ENCODE data around the gene AUTS2. TPM values are rescaled to one million over a fixed set of nuclear protein-coding genes. Genes with fewer than 3 reads are reported as not detected.

The AUTS2 gene
- total RNA-seq, 1 donor from 2014 or later = 0.20 TPM

DNA sequence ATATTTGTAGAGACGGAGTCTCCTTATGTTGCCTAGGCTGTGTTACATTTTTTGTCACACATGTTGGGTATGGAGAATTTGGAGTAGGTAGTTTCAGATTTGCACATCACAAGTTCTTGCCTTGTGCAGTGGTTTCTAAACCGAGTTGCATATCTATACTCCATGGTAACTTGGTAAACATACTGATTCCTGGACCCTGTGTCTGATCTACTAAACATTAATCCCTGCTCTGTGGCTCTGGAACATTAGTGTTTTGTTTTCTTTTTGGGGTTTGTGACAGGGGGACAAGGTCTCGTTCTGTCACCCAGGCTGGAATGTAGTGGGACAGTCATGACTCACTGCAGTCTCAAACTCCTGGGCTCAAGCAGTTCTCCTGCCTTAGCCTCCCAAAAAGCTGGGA, 24.7 kb downstream of the AUTS2 start:
- DNase-seq (ENCODE audit: low read depth, low spot score) = no peak

GRCh38 chr7:69624435-69625230, 26.4 kb downstream of the AUTS2 start:
- no peak for DNase-seq (ENCODE audit: low read depth, low spot score)

GRCh38 chr7:69625238-69625637, 27.0 kb downstream of the AUTS2 start:
- no peak for DNase-seq (ENCODE audit: low read depth, low spot score)

GRCh38 chr7:69625798-69626197, 27.5 kb downstream of the AUTS2 start:
- no peak for DNase-seq (ENCODE audit: low read depth, low spot score)

- DNase-seq (ENCODE audit: low read depth, low spot score) = no peak
These were observed 32.0 kb downstream of the AUTS2 start for GRCh38 chr7:69630292-69630691.

DNA sequence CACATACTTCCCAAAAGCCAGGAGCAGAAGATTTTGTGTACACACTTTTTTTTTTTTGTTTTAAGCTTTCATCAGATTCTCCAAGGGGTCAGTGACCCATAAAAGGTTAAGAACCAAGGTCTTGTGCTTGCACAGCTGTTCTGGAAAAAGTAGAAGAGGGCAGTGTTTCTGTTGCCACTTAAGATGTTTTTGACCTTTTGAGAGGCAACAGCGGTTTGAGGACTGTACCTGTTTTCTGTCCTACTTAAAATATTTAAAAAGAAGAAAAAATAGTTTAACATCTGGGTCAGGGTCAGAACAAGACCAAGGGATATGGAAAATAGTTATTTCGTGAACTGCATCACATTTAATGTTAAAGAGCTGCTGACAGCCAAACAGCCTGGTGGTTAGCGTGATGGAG, 32.9 kb downstream of the AUTS2 start:
- no peak for DNase-seq (ENCODE audit: low read depth, low spot score)

DNA sequence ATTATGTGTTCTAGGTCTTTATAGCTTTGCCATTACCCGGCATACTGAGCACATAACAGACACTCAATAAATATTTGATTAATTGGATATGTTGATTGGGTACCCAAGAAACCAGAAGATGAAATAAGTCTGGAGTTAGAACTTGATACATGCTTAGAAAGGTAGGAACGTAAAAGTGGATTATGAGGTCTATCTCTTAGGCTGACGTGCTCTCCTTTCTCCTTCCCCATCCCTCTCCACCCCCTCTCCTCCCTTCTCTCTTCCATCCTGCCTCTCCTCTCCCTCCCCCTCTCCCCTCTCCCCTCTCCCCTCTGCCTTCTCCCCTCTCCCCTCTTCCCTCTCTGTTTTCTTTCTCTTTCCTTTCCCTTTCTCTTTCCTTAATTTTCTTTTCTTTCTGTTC, 34.0 kb downstream of the AUTS2 start:
- no peak for DNase-seq (ENCODE audit: low read depth, low spot score)

GRCh38 chr7:69633122-69633831, 35.0 kb downstream of the AUTS2 start:
- no peak for DNase-seq (ENCODE audit: low read depth, low spot score)

DNA sequence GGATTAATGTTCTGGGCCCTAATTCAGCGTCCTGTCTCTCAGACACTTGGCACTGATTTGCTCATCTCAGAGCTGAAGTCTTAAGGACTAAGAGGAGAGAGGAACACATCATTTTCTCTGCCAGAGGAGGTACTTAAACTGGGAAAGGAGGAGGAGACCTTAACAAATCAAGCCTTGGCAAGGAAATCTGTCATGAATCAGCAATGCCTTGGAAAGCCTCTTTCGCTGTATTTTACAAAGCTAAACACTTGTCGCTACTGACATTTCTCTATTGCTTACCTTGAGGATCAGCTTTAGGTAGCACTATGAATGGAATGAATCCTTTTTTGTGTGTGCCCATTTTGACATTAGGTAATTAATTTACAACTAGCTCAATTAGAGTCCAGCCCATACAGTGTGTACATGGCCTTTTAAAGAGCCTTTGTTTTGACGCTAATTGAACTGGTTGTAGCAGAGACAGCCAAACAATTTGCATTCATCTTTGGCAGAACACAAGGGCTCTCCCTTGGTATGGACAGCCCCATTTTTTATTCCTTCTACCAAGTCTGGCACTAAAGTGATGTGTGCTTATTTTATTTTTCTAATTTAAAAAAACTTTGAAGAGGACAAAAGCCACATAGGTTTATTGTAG, 37.4 kb downstream of the AUTS2 start:
- no peak for DNase-seq (ENCODE audit: low read depth, low spot score)

DNA sequence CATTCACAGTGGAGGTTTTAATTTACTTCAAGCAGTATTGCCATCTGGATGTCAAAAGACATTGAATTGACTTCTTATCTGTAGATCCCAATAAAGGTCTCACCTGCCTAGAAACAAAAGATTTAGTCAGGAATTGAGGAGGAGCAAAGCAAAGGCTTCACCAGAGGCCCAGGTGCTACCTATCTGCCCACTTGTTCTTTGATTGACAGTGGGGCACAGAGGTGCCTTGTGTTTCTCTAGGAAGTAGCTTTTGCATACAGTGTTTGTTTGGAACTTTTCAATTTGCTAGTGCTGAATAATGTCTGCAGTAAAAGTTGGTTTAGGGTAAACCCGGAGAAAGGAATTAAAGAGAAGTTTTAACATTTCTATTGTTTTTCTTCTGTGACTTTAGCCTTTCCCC, 40.4 kb downstream of the AUTS2 start:
- no peak for DNase-seq (ENCODE audit: low read depth, low spot score)

DNA sequence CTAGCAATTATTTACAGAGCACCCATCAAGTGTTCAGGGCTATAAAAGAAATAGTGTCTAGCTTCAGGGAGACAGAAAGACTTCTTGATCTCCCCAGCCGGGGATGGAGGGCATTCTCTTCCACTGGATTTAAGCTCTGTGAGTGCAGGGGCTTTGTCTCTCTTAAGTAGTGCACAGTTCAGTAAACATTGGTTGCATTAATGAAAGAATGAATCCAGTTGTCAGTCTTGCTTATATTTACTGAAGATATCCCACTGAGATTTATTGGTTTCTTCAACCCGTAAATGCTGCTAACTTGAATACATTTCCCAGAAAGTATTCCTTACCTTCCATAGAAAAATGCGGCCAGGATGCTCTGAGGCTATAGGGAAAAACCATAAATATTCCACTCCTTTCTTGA, 41.9 kb downstream of the AUTS2 start:
- no peak for DNase-seq (ENCODE audit: low read depth, low spot score)

- DNase-seq (ENCODE audit: low read depth, low spot score) = no peak
These were observed 42.8 kb downstream of the AUTS2 start for GRCh38 chr7:69640925-69641594.

- no peak for DNase-seq (ENCODE audit: low read depth, low spot score)
These were observed 45.0 kb downstream of the AUTS2 start for GRCh38 chr7:69643265-69643664.

GRCh38 chr7:69643708-69644445, 45.6 kb downstream of the AUTS2 start:
- DNase-seq (ENCODE audit: low read depth, low spot score) = no peak

DNA sequence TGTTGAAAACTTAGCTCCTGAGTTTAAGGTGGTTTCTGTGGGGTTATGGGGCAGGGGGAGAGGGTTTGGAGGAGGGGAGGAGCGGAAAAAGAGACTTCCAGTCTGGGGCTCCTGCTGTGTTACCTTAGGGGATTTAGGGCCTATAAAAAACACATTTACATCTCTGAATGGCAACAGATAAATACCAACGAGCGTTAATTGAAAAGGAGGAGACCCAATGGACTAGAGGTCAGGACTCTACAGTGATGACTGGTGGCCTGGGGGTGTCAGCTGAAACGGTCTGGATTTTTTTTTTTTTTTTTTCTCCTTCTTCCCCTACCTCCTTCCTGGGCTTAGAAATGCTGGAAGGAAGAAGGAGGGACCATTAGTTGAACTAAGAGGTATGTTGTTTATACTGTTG, 47.4 kb downstream of the AUTS2 start:
- no peak for DNase-seq (ENCODE audit: low read depth, low spot score)

- no peak for DNase-seq (ENCODE audit: low read depth, low spot score)
These were observed 52.9 kb downstream of the AUTS2 start for GRCh38 chr7:69651101-69651590.

- no peak for DNase-seq (ENCODE audit: low read depth, low spot score)
These were observed 54.8 kb downstream of the AUTS2 start for GRCh38 chr7:69652947-69653701.

DNA sequence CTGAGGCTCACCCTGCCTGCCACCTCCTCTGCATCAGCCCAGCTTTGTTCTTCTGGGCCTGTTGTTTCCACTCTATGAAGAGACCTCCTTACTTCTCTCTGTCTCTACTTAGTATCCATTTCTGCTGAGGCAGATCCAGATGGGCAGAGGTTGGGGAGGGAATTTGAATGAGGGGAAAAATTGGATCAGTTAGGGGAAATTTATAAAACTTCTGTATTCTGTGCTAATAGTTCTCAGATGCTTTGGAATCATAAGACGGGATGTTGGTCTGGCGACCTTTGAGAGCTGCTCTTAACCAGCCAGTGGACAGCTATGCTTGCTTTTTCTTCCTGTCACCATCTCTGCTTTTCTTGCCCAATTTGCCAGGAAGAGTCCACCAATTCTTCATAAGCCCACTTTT, 55.5 kb downstream of the AUTS2 start:
- no peak for DNase-seq (ENCODE audit: low read depth, low spot score)

GRCh38 chr7:69654381-69654780, 56.1 kb downstream of the AUTS2 start:
- DNase-seq (ENCODE audit: low read depth, low spot score) = no peak

Measured in pulmonary artery endothelial cell (primary cell).